GM23338 (cell line): Measurements from ENCODE around the gene LRMDA. TPM values are rescaled to one million over a fixed set of nuclear protein-coding genes. Genes with fewer than 3 reads are reported as not detected.

Experiments used
- ATAC-seq: fragments of 200-7000 bp; cut with Tn5 transposase; 3 replicates; pipeline ENCODE4 v1.9.1; 2020
- DNase-seq: peaks from one replicate; pipeline ENCODE4 v3.0.0-alpha.2; 2015; ENCODE audit warnings: low spot score
- H2AFZ ChIP-seq: fragments of 200-600 bp; sonication (generic); 2 replicates; pipeline ENCODE4 v1.8.0; 2016; ENCODE audit warnings: antibody characterized with exemption, mild to moderate bottlenecking, moderate library complexity
- H3F3A ChIP-seq: fragments of 200-600 bp; sonication (generic); replicated peaks from 2 replicates; pipeline ENCODE4 v1.8.0; 2017; ENCODE audit warnings: antibody characterized with exemption, mixed run types, low read depth
- H3K27ac ChIP-seq: fragments of 200-600 bp; sonication (generic); 2 replicates; pipeline ENCODE4 v1.6.1; 2016; ENCODE audit warnings: low read depth
- H3K27me3 ChIP-seq: fragments of 200-600 bp; sonication (generic); 2 replicates; pipeline ENCODE4 v1.8.0; 2016; ENCODE audit warnings: mild to moderate bottlenecking, mixed run types, moderate library complexity; ENCODE audit not compliant: insufficient read depth
- H3K36me3 ChIP-seq: fragments of 200-600 bp; sonication (generic); 2 replicates; pipeline ENCODE4 v1.8.0; 2016; ENCODE audit warnings: mild to moderate bottlenecking; ENCODE audit not compliant: insufficient read depth
- H3K4me1 ChIP-seq: fragments of 200-600 bp; sonication (generic); 2 replicates; pipeline ENCODE4 v1.8.0; 2016; ENCODE audit warnings: mild to moderate bottlenecking, moderate library complexity; ENCODE audit not compliant: insufficient read depth
- H3K4me2 ChIP-seq: fragments of 200-600 bp; sonication (generic); 2 replicates; pipeline ENCODE4 v1.7.1; 2017; ENCODE audit warnings: mixed run types
- H3K4me3 ChIP-seq: fragments of 200-600 bp; sonication (generic); 2 replicates; pipeline ENCODE4 v1.6.1; 2016; ENCODE audit warnings: mixed run types
- H3K79me2 ChIP-seq: fragments of 200-600 bp; sonication (generic); replicated peaks from 2 replicates; pipeline ENCODE4 v1.8.0; 2017; ENCODE audit warnings: mild to moderate bottlenecking; ENCODE audit not compliant: insufficient read depth
- H3K9me2 ChIP-seq: fragments of 200-600 bp; sonication (generic); 2 replicates; pipeline ENCODE4 v1.8.0; 2017; ENCODE audit not compliant: insufficient read depth
- H4K20me1 ChIP-seq: fragments of 200-600 bp; sonication (generic); replicated peaks from 2 replicates; pipeline ENCODE4 v1.8.0; 2017; ENCODE audit warnings: mild to moderate bottlenecking; ENCODE audit not compliant: insufficient read depth
- H3K27ac Mint-ChIP-seq: 2 replicates; pipeline ENCODE4 v1.8.0; 2020; ENCODE audit warnings: inconsistent platforms, mild to moderate bottlenecking, moderate library complexity, mixed read lengths
- H3K27me3 Mint-ChIP-seq: 3 replicates; pipeline ENCODE4 v1.8.0; 2022; ENCODE audit warnings: low read depth, mild to moderate bottlenecking, moderate library complexity, mixed read lengths, inconsistent platforms; ENCODE audit not compliant: insufficient read depth, poor library complexity
- H3K36me3 Mint-ChIP-seq: 3 replicates; pipeline ENCODE4 v1.8.0; 2021; ENCODE audit warnings: low read depth, mild to moderate bottlenecking, inconsistent platforms, moderate library complexity, mixed read lengths
- H3K4me1 Mint-ChIP-seq: 3 replicates; pipeline ENCODE4 v1.8.0; 2020; ENCODE audit warnings: mild to moderate bottlenecking, inconsistent platforms, mixed read lengths
- H3K4me3 Mint-ChIP-seq: 3 replicates; pipeline ENCODE4 v1.8.0; 2021; ENCODE audit warnings: moderate library complexity, mild to moderate bottlenecking, inconsistent platforms, mixed read lengths
- H3K9me3 Mint-ChIP-seq: 3 replicates; pipeline ENCODE4 v1.8.0; 2020; ENCODE audit warnings: moderate library complexity, mild to moderate bottlenecking, inconsistent platforms, mixed read lengths
- CREB1 ChIP-seq: fragments of 250-450 bp; sonication (Bioruptor Pico); IDR thresholded peaks from 2 replicates; pipeline ENCODE4 v1.5.0; 2020; ENCODE audit warnings: low read depth, mild to moderate bottlenecking, moderate library complexity
- CTCF ChIP-seq, 2 experiments: fragments of 200-600 bp in 1 of 2; sonication (generic) in 1 of 2; conservative IDR thresholded peaks; 2 replicates each; pipeline versions ENCODE4 v1.5.1 to v1.6.1; 2016 to 2017; ENCODE audit warnings: antibody characterized with exemption in 2 of 2, low read depth in 2 of 2, mild to moderate bottlenecking in 2 of 2, moderate library complexity in 1 of 2
- EZH2 ChIP-seq: fragments of 200-600 bp; sonication (generic); IDR thresholded peaks from one replicate; pipeline ENCODE4 v1.8.0; 2017; ENCODE audit warnings: antibody characterized with exemption, mild to moderate bottlenecking, low read depth; ENCODE audit not compliant: unreplicated experiment
- EZH2phosphoT487 ChIP-seq: fragments of 200-600 bp; sonication (generic); IDR thresholded peaks from one replicate; pipeline ENCODE4 v1.8.1; 2018; ENCODE audit warnings: antibody characterized with exemption; ENCODE audit not compliant: unreplicated experiment
- JUNB ChIP-seq: IDR thresholded peaks from one replicate; pipeline ENCODE4 v1.6.1; 2016; ENCODE audit warnings: antibody characterized with exemption; ENCODE audit not compliant: unreplicated experiment
- NANOG ChIP-seq: IDR thresholded peaks from 2 replicates; pipeline ENCODE4 v1.6.1; 2016; ENCODE audit warnings: antibody characterized with exemption, borderline replicate concordance
- POLR2AphosphoS5 ChIP-seq: IDR thresholded peaks from 2 replicates; pipeline ENCODE4 v1.6.1; 2016; ENCODE audit warnings: antibody characterized with exemption, low read depth
- REST ChIP-seq: IDR thresholded peaks from one replicate; pipeline ENCODE4 v1.6.1; 2018; ENCODE audit warnings: antibody characterized with exemption; ENCODE audit not compliant: unreplicated experiment
- STAT1 ChIP-seq: IDR thresholded peaks from one replicate; pipeline ENCODE4 v1.6.1; 2016; ENCODE audit warnings: antibody characterized with exemption; ENCODE audit not compliant: unreplicated experiment
- ZNF114 ChIP-seq: fragments of 250-450 bp; sonication (Bioruptor Pico); IDR thresholded peaks from 2 replicates; pipeline ENCODE4 v1.5.0; 2020; ENCODE audit warnings: mild to moderate bottlenecking, moderate library complexity
- ZNF331 ChIP-seq: fragments of 250-450 bp; sonication (Bioruptor Pico); IDR thresholded peaks from 2 replicates; pipeline ENCODE4 v1.5.0; 2020; ENCODE audit warnings: low read depth, mild to moderate bottlenecking, moderate library complexity
- ZNF462 ChIP-seq: fragments of 250-450 bp; sonication (Bioruptor Pico); IDR thresholded peaks from 2 replicates; pipeline ENCODE4 v1.5.0; 2020; ENCODE audit warnings: mild to moderate bottlenecking, moderate library complexity
- polyA plus RNA-seq: library from polyadenylated mRNA; unstranded; fragments of >200 nt; fragmentation: Nextera tagmentation; extraction: Ambion mirVana; gene quantifications from 2 replicates; pipeline ENCODE4 v1.2.1, GENCODE V29; 2016
- total RNA-seq: library from RNA; depleted of rRNA; stranded (reverse); fragments of >200 nt; shearing (Covaris generic); gene quantifications from 2 replicates; pipeline ENCODE4 v1.2.3, GENCODE V29; 2014

The LRMDA gene
- total and polyA plus RNA-seq, 2 experiments from 2014 or later: 0.90 to 1.8 TPM

- DNase-seq: no peak
- Histone ChIP-seq H3K4me3 (no peak overlapping the region), H3K4me2 (no peak overlapping the region), H3K27ac (no peak overlapping the region), H3K36me3 (no peaks in the 10 kb centered on the region), H3K9me2 (no peaks in the 10 kb centered on the region), H4K20me1 (no peaks in the 10 kb centered on the region), H3K27me3 (no peaks in the 10 kb centered on the region), H3F3A (no peaks in the 10 kb centered on the region), H3K4me1 (no peaks in the 10 kb centered on the region), H3K79me2 (no peaks in the 10 kb centered on the region), H2AFZ (no peak overlapping the region)
- no peak for TF ChIP-seq ZNF462 (CRISPR knock-in tag)
- H3K4me3 Mint-ChIP-seq: no peak overlapping the region
- ATAC-seq: no peak
- no peaks in the 10 kb centered on the region for H3K36me3 Mint-ChIP-seq
- H3K9me3 Mint-ChIP-seq: no peaks in the 10 kb centered on the region
- no peaks in the 10 kb centered on the region for H3K27me3 Mint-ChIP-seq
- H3K27ac Mint-ChIP-seq: no peak overlapping the region
- H3K4me1 Mint-ChIP-seq: no peaks in the 10 kb centered on the region
These were observed 1131.9 kb downstream of the LRMDA start for GRCh38 chr10:76563286-76563685.

- H3K4me1 Mint-ChIP-seq: no peaks in the 10 kb centered on the region
- peaks cover 2% of the 10 kb centered on the region; the same call in 1 of the 3 replicates for H3K36me3 Mint-ChIP-seq
- TF ChIP-seq POLR2AphosphoS5 (no peak), CTCF (conservative IDR thresholded peaks at IDR 0.05; ENCODE audit: low read depth in 2 of 2) (no peak), ZNF331 (CRISPR knock-in tag) (no peak), STAT1 (no peak), REST (no peak), JUNB (no peak), NANOG (no peak), CREB1 (CRISPR knock-in tag) (no peak), EZH2 (no peak), ZNF114 (no peak), EZH2phosphoT487 (no peak)
These were observed 1140.6 kb downstream of the LRMDA start for GRCh38 chr10:76572021-76572420.

More at GRCh38 chr10:76572021-76572420, 1140.6 kb downstream of the LRMDA start:
- ATAC-seq (no peak), DNase-seq (no peak)
- Histone ChIP-seq H3K27me3 (no peaks in the 10 kb centered on the region), H3K27ac (no peak overlapping the region), H3K9me2 (no peaks in the 10 kb centered on the region), H3K4me3 (no peak overlapping the region), H3K36me3 (no peaks in the 10 kb centered on the region), H3F3A (no peaks in the 10 kb centered on the region), H2AFZ (no peak overlapping the region), H3K4me1 (no peaks in the 10 kb centered on the region), H3K79me2 (no peaks in the 10 kb centered on the region), H4K20me1 (no peaks in the 10 kb centered on the region), H3K4me2 (no peak overlapping the region)
- Mint-ChIP-seq H3K4me3 (no peak overlapping the region), H3K27me3 (no peaks in the 10 kb centered on the region), H3K27ac (no peak overlapping the region), H3K9me3 (peaks cover 11% of the 10 kb centered on the region; the same call in 2 of the 3 replicates)
